Right atrium auricular region (tissue), 2 donors: ENCODE data around the gene ENDOD1. TPM values are rescaled to one million over a fixed set of nuclear protein-coding genes. Genes with fewer than 3 reads are reported as not detected.

ENCODE experiments used
- DNase-seq: peaks from one replicate; pipeline ENCODE4 v3.0.0-alpha.2; 2019; ENCODE audit warnings: low spot score
- H3K27ac ChIP-seq, 2 donors: fragments of 200-600 bp; sonication (generic); 1 replicate in 1 of 2; 2 replicates in 1 of 2; pipeline ENCODE4 v1.5.1; 2016 to 2019
- H3K27me3 ChIP-seq, 2 donors: fragments of 200-600 bp; sonication (generic); one replicate each; pipeline versions ENCODE4 v1.5.1 to v1.6.0; 2017 to 2019
- H3K36me3 ChIP-seq: fragments of 200-600 bp; sonication (generic); one replicate; pipeline ENCODE4 v1.5.1; 2016
- H3K4me1 ChIP-seq, 2 donors: fragments of 200-600 bp; sonication (generic); one replicate each; pipeline versions ENCODE4 v1.5.1 to v1.6.0; 2017 to 2019
- H3K4me3 ChIP-seq, 2 donors: fragments of 200-600 bp; sonication (generic); 1 replicate in 1 of 2; 2 replicates in 1 of 2; pipeline ENCODE4 v1.5.1; 2017 to 2019; ENCODE audit warnings: mild to moderate bottlenecking in 1 of 2, moderate library complexity in 1 of 2
- H3K9me3 ChIP-seq, 2 donors: fragments of 200-600 bp; sonication (generic); one replicate each; pipeline ENCODE4 v1.5.1; 2019
- CTCF ChIP-seq, 2 donors: fragments of 200-600 bp; sonication (generic); IDR thresholded peaks; one replicate each; pipeline ENCODE4 v1.5.1; 2019; ENCODE audit warnings: antibody characterized with exemption in 2 of 2
- total RNA-seq, 2 donors: library from RNA; depleted of rRNA; stranded (reverse); fragments of >200 nt; gene quantifications; one replicate each; pipeline ENCODE4 v1.1.0, GENCODE V29; 2016

Gene ENDOD1
- total RNA-seq, 2 donors from 2014 or later, result 18.8 to 27.7 TPM

- Histone ChIP-seq H3K9me3 (no peaks in the 10 kb centered on the region), H3K4me1 (peaks cover 0 to 17% of the 10 kb centered on the region in 2 donors), H3K36me3 (no peaks in the 10 kb centered on the region), H3K27me3 (no peaks in the 10 kb centered on the region), H3K4me3 (no peak overlapping the region), H3K27ac (peak overlapping the region; percentile 14 to 42)
- no peak for DNase-seq
- no peak for TF ChIP-seq CTCF (IDR thresholded peaks at IDR 0.05)
Measured at GRCh38 chr11:95156916-95157541, 67.4 kb downstream of the ENDOD1 start.

- H3K4me3 ChIP-seq, result no peak overlapping the region
- no peaks in the 10 kb centered on the region for H3K36me3 ChIP-seq
- H3K4me1 ChIP-seq, result peaks cover 0 to 16% of the 10 kb centered on the region in 2 donors
- no peaks in the 10 kb centered on the region for H3K9me3 ChIP-seq
- peak overlapping the region in 1 of 2 donors; percentile 14 for H3K27ac ChIP-seq
- no peaks in the 10 kb centered on the region for H3K27me3 ChIP-seq
- no peak for TF ChIP-seq CTCF (IDR thresholded peaks at IDR 0.05)
- no peak for DNase-seq
Measured at GRCh38 chr11:95157824-95158223, 68.2 kb downstream of the ENDOD1 start.

- Histone ChIP-seq H3K27ac (no peak overlapping the region), H3K4me1 (peaks cover 0 to 12% of the 10 kb centered on the region in 2 donors), H3K4me3 (no peak overlapping the region), H3K36me3 (no peaks in the 10 kb centered on the region), H3K9me3 (no peaks in the 10 kb centered on the region), H3K27me3 (no peaks in the 10 kb centered on the region)
- TF ChIP-seq CTCF (IDR thresholded peaks at IDR 0.05), result no peak
- DNase-seq, result no peak
Measured at GRCh38 chr11:95161248-95161647, 71.6 kb downstream of the ENDOD1 start.

GRCh38 chr11:95163106-95163505 is 73.5 kb downstream of the ENDOD1 start:
- H3K4me1 ChIP-seq, result no peaks in the 10 kb centered on the region
- no peak overlapping the region for H3K4me3 ChIP-seq
- no peak overlapping the region for H3K27ac ChIP-seq
- no peaks in the 10 kb centered on the region for H3K9me3 ChIP-seq
- H3K27me3 ChIP-seq, result no peaks in the 10 kb centered on the region
- TF ChIP-seq CTCF (IDR thresholded peaks at IDR 0.05), result no peak
- no peaks in the 10 kb centered on the region for H3K36me3 ChIP-seq
- no peak for DNase-seq

GRCh38 chr11:95165638-95166037 is 76.0 kb downstream of the ENDOD1 start:
- Histone ChIP-seq H3K4me3 (no peak overlapping the region), H3K9me3 (no peaks in the 10 kb centered on the region), H3K27ac (no peak overlapping the region), H3K4me1 (no peaks in the 10 kb centered on the region), H3K36me3 (no peaks in the 10 kb centered on the region), H3K27me3 (no peaks in the 10 kb centered on the region)
- TF ChIP-seq CTCF (IDR thresholded peaks at IDR 0.05), result no peak
- no peak for DNase-seq

GRCh38 chr11:95166781-95167180 is 77.1 kb downstream of the ENDOD1 start:
- no peaks in the 10 kb centered on the region for H3K4me1 ChIP-seq
- H3K4me3 ChIP-seq, result no peak overlapping the region
- DNase-seq, result no peak
- no peaks in the 10 kb centered on the region for H3K9me3 ChIP-seq
- no peak overlapping the region for H3K27ac ChIP-seq
- no peaks in the 10 kb centered on the region for H3K36me3 ChIP-seq
- no peak for TF ChIP-seq CTCF (IDR thresholded peaks at IDR 0.05)
- H3K27me3 ChIP-seq, result no peaks in the 10 kb centered on the region
